ENCODE measurements around the gene BCAS1. TPM values are rescaled to one million over a fixed set of nuclear protein-coding genes. Genes with fewer than 3 reads are reported as not detected.

Gene BCAS1
- total and polyA plus RNA-seq, 10 of the 15 experiments (the other 5 are each of a cell fraction or from before 2014, with no cell fraction given): 0.21 to 1.4 (median 0.55) TPM

DNA sequence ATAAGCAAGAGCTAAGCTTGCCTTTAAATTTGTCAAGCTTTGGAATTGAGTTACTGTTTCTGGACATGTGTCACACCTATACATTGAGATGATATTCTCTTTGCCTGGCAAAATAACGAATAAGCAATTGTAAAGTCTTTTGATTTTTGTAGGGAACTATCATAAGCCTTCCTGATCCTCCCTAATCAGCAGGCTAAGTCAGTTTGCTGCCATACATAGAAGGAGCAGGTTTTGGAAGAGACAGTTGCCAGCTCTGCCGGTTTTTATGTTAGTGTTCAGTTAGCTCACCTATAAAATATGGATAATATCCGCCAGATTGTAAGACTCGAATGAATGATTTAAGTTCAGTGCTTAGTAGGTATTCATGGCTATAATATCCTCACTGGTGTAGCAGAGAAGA, 34.4 kb upstream of the BCAS1 start:
- Histone ChIP-seq H4K20me1 (ENCODE audit: control insufficient read depth, insufficient read depth) (no peaks in the 10 kb centered on the region), H3K4me1 (ENCODE audit: control insufficient read depth, insufficient read depth, low read length) (no peaks in the 10 kb centered on the region), H3K9ac (ENCODE audit: control insufficient read depth, insufficient read depth, low read length) (no peak overlapping the region), H3K27ac (ENCODE audit: control insufficient read depth, insufficient read depth) (no peak overlapping the region), H3K79me2 (ENCODE audit: control insufficient read depth, insufficient read depth, low read length) (no peaks in the 10 kb centered on the region), H2AFZ (ENCODE audit: control insufficient read depth, low read depth, low read length) (no peak overlapping the region), H3K4me2 (ENCODE audit: control insufficient read depth, insufficient read depth) (no peak overlapping the region), H3K4me3 (no peak overlapping the region), H3K27me3 (replicated peaks in 1 of 2; ENCODE audit: control insufficient read depth in 2 of 2, insufficient read depth in 2 of 2, low read length in 1 of 2) (no peaks in the 10 kb centered on the region), H3K36me3 (ENCODE audit: control insufficient read depth in 2 of 2, insufficient read depth in 2 of 2, low read length in 1 of 2) (no peaks in the 10 kb centered on the region), H3K9me3 (replicated peaks; ENCODE audit: control insufficient read depth, insufficient read depth, low read length) (no peaks in the 10 kb centered on the region)
- no TSS peak for BruUV-seq (replicated peaks)
- DNase-seq (ENCODE audit: low read depth, low spot score): no peak
- ChIA-PET CTCF (interaction anchor here (0.6 to 7.5 kb wide), 20 partner anchors 11 to 546 kb away, joined by 3 to 124 read pairs (median 6); partner anchors contain the start of gene PFDN4), RAD21 (ENCODE audit: unreplicated experiment) (interaction anchor here (0.7 to 0.8 kb wide), 2 partner anchors 74 to 144 kb away, joined by 3 to 4 read pairs; no protein-coding TSS in a partner anchor), POLR2A (interaction anchor here (0.6 kb wide), 1 partner anchor 215 kb away, joined by 3 read pairs; no protein-coding TSS in a partner anchor), SMC1A (ENCODE audit: uncharacterized antibody, unreplicated experiment) (interaction anchor here (1.2 to 4.9 kb wide), 8 partner anchors 10 to 543 kb away, joined by 3 to 32 read pairs (median 8); no protein-coding TSS in a partner anchor)
- in situ Hi-C loops (cut with MboI): loop anchor here (5.0 kb wide), 2 partner anchors 93 to 543 kb away; no protein-coding TSS in a partner anchor
- no peak for TF ChIP-seq EP300 (IDR thresholded peaks at IDR 0.05; ENCODE audit: borderline replicate concordance in 1 of 2, control insufficient read depth in 1 of 2, low read depth in 2 of 2, low read length in 2 of 2)
- TF ChIP-seq, protein P1, sequence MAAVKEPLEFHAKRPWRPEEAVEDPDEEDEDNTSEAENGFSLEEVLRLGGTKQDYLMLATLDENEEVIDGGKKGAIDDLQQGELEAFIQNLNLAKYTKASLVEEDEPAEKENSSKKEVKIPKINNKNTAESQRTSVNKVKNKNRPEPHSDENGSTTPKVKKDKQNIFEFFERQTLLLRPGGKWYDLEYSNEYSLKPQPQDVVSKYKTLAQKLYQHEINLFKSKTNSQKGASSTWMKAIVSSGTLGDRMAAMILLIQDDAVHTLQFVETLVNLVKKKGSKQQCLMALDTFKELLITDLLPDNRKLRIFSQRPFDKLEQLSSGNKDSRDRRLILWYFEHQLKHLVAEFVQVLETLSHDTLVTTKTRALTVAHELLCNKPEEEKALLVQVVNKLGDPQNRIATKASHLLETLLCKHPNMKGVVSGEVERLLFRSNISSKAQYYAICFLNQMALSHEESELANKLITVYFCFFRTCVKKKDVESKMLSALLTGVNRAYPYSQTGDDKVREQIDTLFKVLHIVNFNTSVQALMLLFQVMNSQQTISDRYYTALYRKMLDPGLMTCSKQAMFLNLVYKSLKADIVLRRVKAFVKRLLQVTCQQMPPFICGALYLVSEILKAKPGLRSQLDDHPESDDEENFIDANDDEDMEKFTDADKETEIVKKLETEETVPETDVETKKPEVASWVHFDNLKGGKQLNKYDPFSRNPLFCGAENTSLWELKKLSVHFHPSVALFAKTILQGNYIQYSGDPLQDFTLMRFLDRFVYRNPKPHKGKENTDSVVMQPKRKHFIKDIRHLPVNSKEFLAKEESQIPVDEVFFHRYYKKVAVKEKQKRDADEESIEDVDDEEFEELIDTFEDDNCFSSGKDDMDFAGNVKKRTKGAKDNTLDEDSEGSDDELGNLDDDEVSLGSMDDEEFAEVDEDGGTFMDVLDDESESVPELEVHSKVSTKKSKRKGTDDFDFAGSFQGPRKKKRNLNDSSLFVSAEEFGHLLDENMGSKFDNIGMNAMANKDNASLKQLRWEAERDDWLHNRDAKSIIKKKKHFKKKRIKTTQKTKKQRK (IDR thresholded peaks at IDR 0.05; ENCODE audit: low read depth, low read length): no peak
- no peak for TF ChIP-seq ZNF384 (IDR thresholded peaks at IDR 0.05; ENCODE audit: borderline replicate concordance, low read depth, low read length)
- no peak for TF ChIP-seq FOXK2 (IDR thresholded peaks at IDR 0.05)
- no peak for TF ChIP-seq SUPT20H (IDR thresholded peaks at IDR 0.05; ENCODE audit: borderline replicate concordance, control insufficient read depth, low read depth, low read length)
- TF ChIP-seq, protein P2, sequence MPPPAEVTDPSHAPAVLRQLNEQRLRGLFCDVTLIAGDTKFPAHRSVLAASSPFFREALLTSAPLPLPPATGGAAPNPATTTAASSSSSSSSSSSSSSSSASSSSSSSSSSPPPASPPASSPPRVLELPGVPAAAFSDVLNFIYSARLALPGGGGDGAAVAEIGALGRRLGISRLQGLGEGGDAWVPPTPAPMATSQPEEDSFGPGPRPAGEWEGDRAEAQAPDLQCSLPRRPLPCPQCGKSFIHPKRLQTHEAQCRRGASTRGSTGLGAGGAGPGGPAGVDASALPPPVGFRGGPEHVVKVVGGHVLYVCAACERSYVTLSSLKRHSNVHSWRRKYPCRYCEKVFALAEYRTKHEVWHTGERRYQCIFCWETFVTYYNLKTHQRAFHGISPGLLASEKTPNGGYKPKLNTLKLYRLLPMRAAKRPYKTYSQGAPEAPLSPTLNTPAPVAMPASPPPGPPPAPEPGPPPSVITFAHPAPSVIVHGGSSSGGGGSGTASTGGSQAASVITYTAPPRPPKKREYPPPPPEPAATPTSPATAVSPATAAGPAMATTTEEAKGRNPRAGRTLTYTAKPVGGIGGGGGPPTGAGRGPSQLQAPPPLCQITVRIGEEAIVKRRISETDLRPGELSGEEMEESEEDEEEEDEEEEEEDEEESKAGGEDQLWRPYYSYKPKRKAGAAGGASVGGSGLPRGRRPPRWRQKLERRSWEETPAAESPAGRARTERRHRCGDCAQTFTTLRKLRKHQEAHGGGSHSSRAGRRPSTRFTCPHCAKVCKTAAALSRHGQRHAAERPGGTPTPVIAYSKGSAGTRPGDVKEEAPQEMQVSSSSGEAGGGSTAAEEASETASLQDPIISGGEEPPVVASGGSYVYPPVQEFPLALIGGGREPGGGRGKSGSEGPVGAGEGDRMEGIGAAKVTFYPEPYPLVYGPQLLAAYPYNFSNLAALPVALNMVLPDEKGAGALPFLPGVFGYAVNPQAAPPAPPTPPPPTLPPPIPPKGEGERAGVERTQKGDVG (CRISPR knock-in tag; IDR thresholded peaks at IDR 0.05): no peak
- no peak for TF ChIP-seq CEBPB (IDR thresholded peaks at IDR 0.05; ENCODE audit: borderline replicate concordance in 1 of 2, low read depth in 2 of 2, low read length in 2 of 2)
- FAIRE-seq: no peak
- no peak for ATAC-seq
- intact Hi-C loops (cut with micrococcal nuclease; ENCODE audit: unreplicated experiment): no loop called here
- 93% methylated on average over 4 of the region's 4 CpGs for WGBS (ENCODE audit: insufficient coverage, insufficient replicate concordance, low lambda C conversion rate, missing lambda C conversion rate)
